Natural killer cell (primary cell): ENCODE measurements around the gene KIAA0232. TPM values are rescaled to one million over a fixed set of nuclear protein-coding genes. Genes with fewer than 3 reads are reported as not detected.
"Not testable (repeated sequence)": the region's sequence is repeated elsewhere in the genome, so short reads cannot be mapped to it uniquely, and the experiment has no call there.

ENCODE experiments used
- ATAC-seq, 3 donors: fragments of 150-1000 bp in 2 of 3; fragments of 200-7000 bp in 1 of 3; cut with Tn5 transposase; 1 replicate in 1 of 3; 2 replicates in 2 of 3; pipeline ENCODE4 v1.10.0; 2021; ENCODE audit warnings: mild to moderate bottlenecking in 2 of 3, moderate library complexity in 2 of 3
- DNase-seq, 2 donors: peaks; one replicate each; pipeline versions ENCODE4 v3.0.0 to v3.0.0-alpha.2; 2013 to 2021; ENCODE audit warnings: mixed read lengths in 1 of 2
- H3K27ac ChIP-seq: one replicate; pipeline ENCODE4 v1.5.1; 2013; ENCODE audit warnings: mild to moderate bottlenecking, low read length
- H3K27me3 ChIP-seq: one replicate; pipeline ENCODE4 v1.6.1; 2013; ENCODE audit warnings: low read length; ENCODE audit not compliant: control insufficient read depth, insufficient read depth
- H3K36me3 ChIP-seq: one replicate; pipeline ENCODE4 v1.6.1; 2013; ENCODE audit warnings: low read length; ENCODE audit not compliant: control insufficient read depth, insufficient read depth
- H3K4me1 ChIP-seq: one replicate; pipeline ENCODE4 v1.6.1; 2013; ENCODE audit warnings: low read length; ENCODE audit not compliant: control insufficient read depth, insufficient read depth
- H3K4me3 ChIP-seq: one replicate; pipeline ENCODE4 v1.5.1; 2013; ENCODE audit warnings: low read length
- H3K9me3 ChIP-seq: one replicate; pipeline ENCODE4 v1.6.1; 2013; ENCODE audit warnings: low read length; ENCODE audit not compliant: control insufficient read depth, insufficient read depth
- H3K27ac Mint-ChIP-seq, 2 donors: one replicate each; pipeline ENCODE4 v1.8.0; 2022; ENCODE audit warnings: mild to moderate bottlenecking in 2 of 2, mixed read lengths in 2 of 2, moderate library complexity in 1 of 2
- H3K27me3 Mint-ChIP-seq, 2 donors: one replicate each; pipeline ENCODE4 v1.8.0; 2022; ENCODE audit warnings: low read depth in 2 of 2, mixed read lengths in 2 of 2
- H3K36me3 Mint-ChIP-seq: one replicate; pipeline ENCODE4 v1.8.0; 2022; ENCODE audit warnings: mixed read lengths
- H3K4me1 Mint-ChIP-seq, 2 donors: one replicate each; pipeline ENCODE4 v1.8.0; 2022; ENCODE audit warnings: mixed read lengths in 2 of 2
- H3K4me3 Mint-ChIP-seq: one replicate; pipeline ENCODE4 v1.8.0; 2022; ENCODE audit warnings: mild to moderate bottlenecking, moderate library complexity, mixed read lengths
- H3K9me3 Mint-ChIP-seq, 2 donors: one replicate each; pipeline ENCODE4 v1.8.0; 2022; ENCODE audit warnings: mixed read lengths in 2 of 2
- WGBS: methylation state at CpG from one replicate; pipeline ENCODE4 v1.1.7; 2013; ENCODE audit warnings: missing lambda C conversion rate; ENCODE audit not compliant: insufficient coverage; 5-methylcytosine and 5-hydroxymethylcytosine counted together
- intact Hi-C: fragments of 100-400 bp; cut with micrococcal nuclease; formaldehyde crosslinking; loops from one replicate; pipeline ENCODE4 v1.14.2; 2022
- total RNA-seq, 4 donors: library from RNA; stranded (reverse); fragments of 120-200 nt in 1 of 4; gene quantifications; one replicate each; pipeline versions ENCODE4 v1.2.3 to v1.2.4, GENCODE V29; 2013 to 2022
- TF ChIP-seq, protein P1 (sequence below): fragments of 200-600 bp; IDR thresholded peaks from one replicate; pipeline ENCODE4 v1.8.0; 2022; ENCODE audit warnings: antibody characterized with exemption

KIAA0232 gene
- total RNA-seq, 3 donors from 2014 or later (not counting 1 experiment from before 2014, with no cell fraction given), result 24.7 to 30.3 (median 28.6) TPM

DNA sequence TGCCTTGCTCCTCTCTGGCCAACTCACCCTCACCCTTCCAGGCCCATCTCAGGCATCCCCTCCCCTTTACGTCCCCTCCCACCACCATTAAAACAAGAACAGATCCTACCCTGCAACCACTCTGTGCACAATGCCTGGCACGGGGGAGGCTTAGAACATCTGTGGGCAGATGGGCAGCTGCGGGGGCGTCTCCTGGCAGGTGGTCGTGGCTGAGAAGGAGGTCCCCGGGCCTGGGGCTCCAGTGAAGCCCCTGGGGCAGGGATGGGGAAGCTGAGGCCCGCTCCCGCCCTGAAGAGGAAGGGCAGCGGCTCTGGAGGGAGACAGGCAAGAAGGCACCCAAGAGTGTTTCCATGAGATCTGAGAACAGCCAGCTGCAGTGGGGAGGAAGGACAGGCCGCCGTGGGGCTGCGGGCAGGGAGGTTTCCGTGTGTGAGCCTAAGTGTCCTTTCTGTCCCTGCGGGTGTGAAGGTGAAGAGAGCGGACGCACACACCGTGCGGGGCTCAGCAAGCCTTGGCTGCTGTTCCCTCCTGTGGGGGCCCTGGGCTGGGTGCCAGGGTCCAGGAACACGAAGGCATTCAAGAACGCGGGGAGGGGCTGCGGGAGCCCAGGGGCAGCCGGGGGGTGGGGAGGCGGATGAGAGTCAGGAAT, 119.3 kb downstream of the KIAA0232 start:
- Mint-ChIP-seq H3K36me3 (no peaks in the 10 kb centered on the region), H3K9me3 (no peaks in the 10 kb centered on the region), H3K27me3 (no peaks in the 10 kb centered on the region), H3K4me3 (no peak overlapping the region), H3K4me1 (peaks cover 22 to 34% of the 10 kb centered on the region in 2 donors), H3K27ac (no peak overlapping the region)
- Histone ChIP-seq H3K27me3 (no peaks in the 10 kb centered on the region), H3K4me3 (no peak overlapping the region), H3K36me3 (no peaks in the 10 kb centered on the region), H3K4me1 (peaks cover 36% of the 10 kb centered on the region), H3K27ac (no peak overlapping the region), H3K9me3 (no peaks in the 10 kb centered on the region)
- TF ChIP-seq, protein P1, sequence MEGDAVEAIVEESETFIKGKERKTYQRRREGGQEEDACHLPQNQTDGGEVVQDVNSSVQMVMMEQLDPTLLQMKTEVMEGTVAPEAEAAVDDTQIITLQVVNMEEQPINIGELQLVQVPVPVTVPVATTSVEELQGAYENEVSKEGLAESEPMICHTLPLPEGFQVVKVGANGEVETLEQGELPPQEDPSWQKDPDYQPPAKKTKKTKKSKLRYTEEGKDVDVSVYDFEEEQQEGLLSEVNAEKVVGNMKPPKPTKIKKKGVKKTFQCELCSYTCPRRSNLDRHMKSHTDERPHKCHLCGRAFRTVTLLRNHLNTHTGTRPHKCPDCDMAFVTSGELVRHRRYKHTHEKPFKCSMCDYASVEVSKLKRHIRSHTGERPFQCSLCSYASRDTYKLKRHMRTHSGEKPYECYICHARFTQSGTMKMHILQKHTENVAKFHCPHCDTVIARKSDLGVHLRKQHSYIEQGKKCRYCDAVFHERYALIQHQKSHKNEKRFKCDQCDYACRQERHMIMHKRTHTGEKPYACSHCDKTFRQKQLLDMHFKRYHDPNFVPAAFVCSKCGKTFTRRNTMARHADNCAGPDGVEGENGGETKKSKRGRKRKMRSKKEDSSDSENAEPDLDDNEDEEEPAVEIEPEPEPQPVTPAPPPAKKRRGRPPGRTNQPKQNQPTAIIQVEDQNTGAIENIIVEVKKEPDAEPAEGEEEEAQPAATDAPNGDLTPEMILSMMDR, result no peak
- intact Hi-C loops, result no loop called here
- ATAC-seq (no peak), DNase-seq (no peak)
- 85% methylated on average over 24 of the region's 24 CpGs for WGBS

- no peaks in the 10 kb centered on the region for H3K27me3 Mint-ChIP-seq
- H3K36me3 Mint-ChIP-seq, result no peaks in the 10 kb centered on the region
- Histone ChIP-seq H3K36me3 (no peaks in the 10 kb centered on the region), H3K9me3 (no peaks in the 10 kb centered on the region), H3K4me1 (peaks cover 37% of the 10 kb centered on the region), H3K27me3 (no peaks in the 10 kb centered on the region), H3K27ac (no peak overlapping the region), H3K4me3 (no peak overlapping the region)
- no peak for ATAC-seq
- 89% methylated on average over 25 of the region's 27 CpGs for WGBS
- intact Hi-C loops, result no loop called here
- TF ChIP-seq, protein P1, result no peak
- H3K9me3 Mint-ChIP-seq, result no peaks in the 10 kb centered on the region
- no peak overlapping the region for H3K27ac Mint-ChIP-seq
- no peak for DNase-seq
- no peak overlapping the region for H3K4me3 Mint-ChIP-seq
- peaks cover 22 to 36% of the 10 kb centered on the region in 2 donors for H3K4me1 Mint-ChIP-seq
Observed at GRCh38 chr4:6902318-6903042, 120.0 kb downstream of the KIAA0232 start.

GRCh38 chr4:6905516-6906445, 123.3 kb downstream of the KIAA0232 start:
- 97% methylated on average over 13 of the region's 13 CpGs for WGBS
- TF ChIP-seq, protein P1, result no peak
- intact Hi-C loops, result loop anchor here (5.0 kb wide), 1 partner anchor 37 kb away; no protein-coding TSS in a partner anchor
- no peaks in the 10 kb centered on the region for H3K27me3 ChIP-seq
- H3K4me1 ChIP-seq, result peaks cover 26% of the 10 kb centered on the region
- no peak overlapping the region for H3K4me3 ChIP-seq
- Mint-ChIP-seq H3K27ac (no peak overlapping the region), H3K36me3 (no peaks in the 10 kb centered on the region), H3K4me1 (peaks cover 15 to 36% of the 10 kb centered on the region in 2 donors), H3K9me3 (no peaks in the 10 kb centered on the region), H3K4me3 (no peak overlapping the region), H3K27me3 (no peaks in the 10 kb centered on the region)
- H3K9me3 ChIP-seq, result no peaks in the 10 kb centered on the region
- ATAC-seq (no peak), DNase-seq (no peak)
- no peaks in the 10 kb centered on the region for H3K36me3 ChIP-seq
- no peak overlapping the region for H3K27ac ChIP-seq

- not testable (repeated sequence) for DNase-seq, H3K27ac ChIP-seq, H3K9me3 ChIP-seq, H3K4me3 Mint-ChIP-seq, H3K27me3 ChIP-seq, H3K36me3 Mint-ChIP-seq, H3K9me3 Mint-ChIP-seq, H3K36me3 ChIP-seq, H3K27ac Mint-ChIP-seq, H3K4me3 ChIP-seq, ATAC-seq, H3K27me3 Mint-ChIP-seq
- WGBS, result 93% methylated on average over 6 of the region's 6 CpGs
- H3K4me1 Mint-ChIP-seq, result peaks cover 22 to 36% of the 10 kb centered on the region in 2 donors
- H3K4me1 ChIP-seq, result peaks cover 28% of the 10 kb centered on the region
- intact Hi-C loops, result loop anchor here (5.0 kb wide), 1 partner anchor 36 kb away; no protein-coding TSS in a partner anchor
Observed at GRCh38 chr4:6906486-6906885, 124.0 kb downstream of the KIAA0232 start.
